ENCODE measurements around the gene RBM33. TPM values are rescaled to one million over a fixed set of nuclear protein-coding genes. Genes with fewer than 3 reads are reported as not detected.

RBM33 gene
- total and polyA plus RNA-seq, 10 of the 15 experiments (the other 5 are each of a cell fraction or from before 2014, with no cell fraction given) = 4.7 to 67.2 (median 24.3) TPM

GRCh38 chr7:155674556-155674955 is 30.1 kb downstream of the RBM33 start:
- Histone ChIP-seq H3K9ac (ENCODE audit: control insufficient read depth, insufficient read depth, low read length) (no peak overlapping the region), H3K9me3 (replicated peaks; ENCODE audit: control insufficient read depth, insufficient read depth, low read length) (no peaks in the 10 kb centered on the region), H3K36me3 (ENCODE audit: control insufficient read depth in 2 of 2, insufficient read depth in 2 of 2, low read length in 1 of 2) (peaks cover 5 to 17% of the 10 kb centered on the region in 2 experiments), H3K4me2 (ENCODE audit: control insufficient read depth, insufficient read depth) (no peak overlapping the region), H2AFZ (ENCODE audit: control insufficient read depth, low read depth, low read length) (no peak overlapping the region), H3K4me3 (no peak overlapping the region), H3K27me3 (replicated peaks in 1 of 2; ENCODE audit: control insufficient read depth in 2 of 2, insufficient read depth in 2 of 2, low read length in 1 of 2) (no peaks in the 10 kb centered on the region), H3K4me1 (ENCODE audit: control insufficient read depth, insufficient read depth, low read length) (peaks cover 19% of the 10 kb centered on the region), H3K79me2 (ENCODE audit: control insufficient read depth, insufficient read depth, low read length) (peaks cover 51% of the 10 kb centered on the region), H3K27ac (ENCODE audit: control insufficient read depth, insufficient read depth) (no peak overlapping the region), H4K20me1 (ENCODE audit: control insufficient read depth, insufficient read depth) (0 out of 2 replicates have a peak, but pooled peaks cover 3% of the 10 kb centered on the region)
- intact Hi-C loops (cut with micrococcal nuclease; ENCODE audit: unreplicated experiment) (no loop called here), in situ Hi-C loops (cut with MboI) (no loop called here)
- WGBS (ENCODE audit: insufficient coverage, insufficient replicate concordance, low lambda C conversion rate, missing lambda C conversion rate) = 98% methylated on average over 3 of the region's 3 CpGs
- ChIA-PET POLR2A (interaction anchor here (0.6 kb wide), 2 partner anchors 31 to 75 kb away, joined by 3 to 9 read pairs; no protein-coding TSS in a partner anchor), CTCF (no interaction called here), SMC1A (ENCODE audit: uncharacterized antibody, unreplicated experiment) (no interaction called here), RAD21 (ENCODE audit: unreplicated experiment) (no interaction called here)
- FAIRE-seq = no peak
- BruUV-seq (replicated peaks) = TSS peak; percentile 8
- DNase-seq (ENCODE audit: low read depth, low spot score) = no peak
- no peak for ATAC-seq
- TF ChIP-seq CREB1 (IDR thresholded peaks at IDR 0.05; ENCODE audit: low read depth) = no peak
- no peak for TF ChIP-seq EGR1 (IDR thresholded peaks at IDR 0.05; ENCODE audit: borderline replicate concordance in 1 of 2, low read depth in 2 of 2, low read length in 2 of 2)
- no peak for TF ChIP-seq POLR2A (IDR thresholded peaks at IDR 0.05; ENCODE audit: low read depth, low read length)
- no peak for TF ChIP-seq SP1 (IDR thresholded peaks at IDR 0.05; ENCODE audit: low read depth, low read length)
- no peak for TF ChIP-seq SPI1 (IDR thresholded peaks at IDR 0.05; ENCODE audit: borderline replicate concordance, insufficient read depth, low read depth, low read length)
- no peak for TF ChIP-seq TARDBP (IDR thresholded peaks at IDR 0.05; ENCODE audit: borderline replicate concordance)
- TF ChIP-seq CEBPB (IDR thresholded peaks at IDR 0.05; ENCODE audit: borderline replicate concordance in 1 of 2, low read depth in 2 of 2, low read length in 2 of 2) = no peak
- TF ChIP-seq POLR2AphosphoS2 (IDR thresholded peaks at IDR 0.05; ENCODE audit: low read depth, low read length) = no peak
- no peak for TF ChIP-seq RUNX3 (IDR thresholded peaks at IDR 0.05; ENCODE audit: low read length)
- TF ChIP-seq, protein P1, sequence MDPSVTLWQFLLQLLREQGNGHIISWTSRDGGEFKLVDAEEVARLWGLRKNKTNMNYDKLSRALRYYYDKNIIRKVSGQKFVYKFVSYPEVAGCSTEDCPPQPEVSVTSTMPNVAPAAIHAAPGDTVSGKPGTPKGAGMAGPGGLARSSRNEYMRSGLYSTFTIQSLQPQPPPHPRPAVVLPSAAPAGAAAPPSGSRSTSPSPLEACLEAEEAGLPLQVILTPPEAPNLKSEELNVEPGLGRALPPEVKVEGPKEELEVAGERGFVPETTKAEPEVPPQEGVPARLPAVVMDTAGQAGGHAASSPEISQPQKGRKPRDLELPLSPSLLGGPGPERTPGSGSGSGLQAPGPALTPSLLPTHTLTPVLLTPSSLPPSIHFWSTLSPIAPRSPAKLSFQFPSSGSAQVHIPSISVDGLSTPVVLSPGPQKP (IDR thresholded peaks at IDR 0.05; ENCODE audit: low read depth, low read length) = no peak
- TF ChIP-seq, protein P2, sequence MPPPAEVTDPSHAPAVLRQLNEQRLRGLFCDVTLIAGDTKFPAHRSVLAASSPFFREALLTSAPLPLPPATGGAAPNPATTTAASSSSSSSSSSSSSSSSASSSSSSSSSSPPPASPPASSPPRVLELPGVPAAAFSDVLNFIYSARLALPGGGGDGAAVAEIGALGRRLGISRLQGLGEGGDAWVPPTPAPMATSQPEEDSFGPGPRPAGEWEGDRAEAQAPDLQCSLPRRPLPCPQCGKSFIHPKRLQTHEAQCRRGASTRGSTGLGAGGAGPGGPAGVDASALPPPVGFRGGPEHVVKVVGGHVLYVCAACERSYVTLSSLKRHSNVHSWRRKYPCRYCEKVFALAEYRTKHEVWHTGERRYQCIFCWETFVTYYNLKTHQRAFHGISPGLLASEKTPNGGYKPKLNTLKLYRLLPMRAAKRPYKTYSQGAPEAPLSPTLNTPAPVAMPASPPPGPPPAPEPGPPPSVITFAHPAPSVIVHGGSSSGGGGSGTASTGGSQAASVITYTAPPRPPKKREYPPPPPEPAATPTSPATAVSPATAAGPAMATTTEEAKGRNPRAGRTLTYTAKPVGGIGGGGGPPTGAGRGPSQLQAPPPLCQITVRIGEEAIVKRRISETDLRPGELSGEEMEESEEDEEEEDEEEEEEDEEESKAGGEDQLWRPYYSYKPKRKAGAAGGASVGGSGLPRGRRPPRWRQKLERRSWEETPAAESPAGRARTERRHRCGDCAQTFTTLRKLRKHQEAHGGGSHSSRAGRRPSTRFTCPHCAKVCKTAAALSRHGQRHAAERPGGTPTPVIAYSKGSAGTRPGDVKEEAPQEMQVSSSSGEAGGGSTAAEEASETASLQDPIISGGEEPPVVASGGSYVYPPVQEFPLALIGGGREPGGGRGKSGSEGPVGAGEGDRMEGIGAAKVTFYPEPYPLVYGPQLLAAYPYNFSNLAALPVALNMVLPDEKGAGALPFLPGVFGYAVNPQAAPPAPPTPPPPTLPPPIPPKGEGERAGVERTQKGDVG (CRISPR knock-in tag; IDR thresholded peaks at IDR 0.05) = no peak
- TF ChIP-seq RAD21 (IDR thresholded peaks at IDR 0.05; ENCODE audit: insufficient read depth, low read depth, low read length) = no peak
- TF ChIP-seq HDGF (IDR thresholded peaks at IDR 0.05) = no peak
- no peak for TF ChIP-seq E2F8 (IDR thresholded peaks at IDR 0.05; ENCODE audit: low read depth, partially characterized antibody)
- TF ChIP-seq JUND (IDR thresholded peaks at IDR 0.05; ENCODE audit: low read depth, low read length) = no peak
- no peak for TF ChIP-seq YBX1 (IDR thresholded peaks at IDR 0.05)
